GM12878 (cell line): ENCODE results near the gene STK32B. TPM values are rescaled to one million over a fixed set of nuclear protein-coding genes. Genes with fewer than 3 reads are reported as not detected.

ENCODE experiments used
- ATAC-seq: fragments of 200-7000 bp; cut with Tn5 transposase; 3 replicates; pipeline ENCODE4 v1.9.1; 2020; ENCODE audit warnings: mild to moderate bottlenecking, moderate library complexity
- BruUV-seq: library from RNA; stranded (reverse); fragments of 400-500 nt; replicated peaks from 2 replicates; lab custom pipeline; 2021; lab: Mats Ljungman, UMichigan
- CTCF ChIA-PET: fragments of 300-600 bp; sonication (Branson Sonifier 250); formaldehyde crosslinking; extraction: SDS; loops from one replicate; lab custom pipeline; 2021; ENCODE audit warnings: inconsistent platforms; lab: Yijun Ruan, JAX
- POLR2A ChIA-PET: fragments of 350-600 bp; formaldehyde crosslinking; extraction: SDS; loops from one replicate; lab custom pipeline; 2021; ENCODE audit warnings: inconsistent platforms; lab: Charles Lee
- RAD21 ChIA-PET: fragments of 300-600 bp; sonication (Branson Sonifier 250); formaldehyde crosslinking; loops from one replicate; lab custom pipeline; 2023; ENCODE audit warnings: antibody characterized with exemption; ENCODE audit not compliant: unreplicated experiment; lab: Charles Lee
- SMC1A ChIA-PET: fragments of 300-600 bp; sonication (Branson Sonifier 250); formaldehyde crosslinking; loops from one replicate; lab custom pipeline; 2023; ENCODE audit not compliant: unreplicated experiment, uncharacterized antibody; lab: Charles Lee
- DNase-seq: peaks from one replicate; pipeline ENCODE4 v3.0.0-alpha.2; 2011; ENCODE audit warnings: low read depth, low spot score
- FAIRE-seq: peaks from 3 replicates; lab custom pipeline; 2011; peaks lifted over from hg19 to GRCh38; lab: Jason Lieb, UNC
- H2AFZ ChIP-seq: 2 replicates; pipeline ENCODE4 v1.6.0; 2011; ENCODE audit warnings: low read depth, low read length, control low read depth; ENCODE audit not compliant: control insufficient read depth
- H3K27ac ChIP-seq: 2 replicates; pipeline ENCODE4 v1.5.1; 2011; ENCODE audit warnings: control low read depth; ENCODE audit not compliant: control insufficient read depth, insufficient read depth
- H3K27me3 ChIP-seq, 2 experiments: replicated peaks in 1 of 2; 2 replicates each; pipeline versions ENCODE4 v1.6.0 to v1.6.1; 2011; ENCODE audit warnings: low read length in 1 of 2; ENCODE audit not compliant: control insufficient read depth in 2 of 2, insufficient read depth in 2 of 2
- H3K36me3 ChIP-seq, 2 experiments: 2 replicates each; pipeline ENCODE4 v1.5.1; 2011; ENCODE audit warnings: low read length in 1 of 2; ENCODE audit not compliant: control insufficient read depth in 2 of 2, insufficient read depth in 2 of 2
- H3K4me1 ChIP-seq: 2 replicates; pipeline ENCODE4 v1.6.1; 2011; ENCODE audit warnings: mild to moderate bottlenecking, low read length, moderate library complexity, mixed read lengths; ENCODE audit not compliant: control insufficient read depth, insufficient read depth
- H3K4me2 ChIP-seq: 2 replicates; pipeline ENCODE4 v1.6.0; 2011; ENCODE audit warnings: control low read depth; ENCODE audit not compliant: control insufficient read depth, insufficient read depth
- H3K4me3 ChIP-seq: fragments of 200-600 bp; sonication (generic); 2 replicates; pipeline ENCODE4 v1.5.1; 2016
- H3K79me2 ChIP-seq: 2 replicates; pipeline ENCODE4 v1.6.0; 2011; ENCODE audit warnings: low read length; ENCODE audit not compliant: control insufficient read depth, insufficient read depth
- H3K9ac ChIP-seq: 2 replicates; pipeline ENCODE4 v1.8.0; 2011; ENCODE audit warnings: low read length, control low read depth, mixed read lengths; ENCODE audit not compliant: control insufficient read depth, insufficient read depth
- H3K9me3 ChIP-seq: replicated peaks from 3 replicates; pipeline ENCODE4 v1.5.1; 2011; ENCODE audit warnings: mild to moderate bottlenecking, low read length; ENCODE audit not compliant: control insufficient read depth, insufficient read depth
- H4K20me1 ChIP-seq: 2 replicates; pipeline ENCODE4 v1.6.0; 2011; ENCODE audit not compliant: control insufficient read depth, insufficient read depth
- BCL11A ChIP-seq: IDR thresholded peaks from 2 replicates; pipeline ENCODE4 v1.6.1; 2011; ENCODE audit warnings: low read depth, low read length
- BMI1 ChIP-seq: fragments of 450-650 bp; IDR thresholded peaks from 2 replicates; pipeline ENCODE4 v1.6.1; 2016; ENCODE audit warnings: mild to moderate bottlenecking, moderate library complexity, borderline replicate concordance
- CEBPB ChIP-seq, 2 experiments: fragments of 150-350 bp in 1 of 2; IDR thresholded peaks; 2 replicates each; pipeline ENCODE4 v1.6.1; 2012 to 2014; ENCODE audit warnings: low read depth in 2 of 2, low read length in 2 of 2, borderline replicate concordance in 1 of 2, inconsistent platforms in 1 of 2
- ETV6 ChIP-seq, 2 experiments: fragments of 450-650 bp in 1 of 2; IDR thresholded peaks in 1 of 2; conservative IDR thresholded peaks in 1 of 2; 2 replicates each; pipeline ENCODE4 v1.6.1; 2014; ENCODE audit warnings: antibody characterized with exemption in 1 of 2, borderline replicate concordance in 1 of 2, low read depth in 1 of 2, mild to moderate bottlenecking in 1 of 2, moderate library complexity in 1 of 2
- FOS ChIP-seq: IDR thresholded peaks from 3 replicates; pipeline ENCODE4 v1.6.1; 2011; ENCODE audit warnings: borderline replicate concordance; ENCODE audit not compliant: insufficient read length; ENCODE audit errors: extremely low read depth
- HCFC1 ChIP-seq: fragments of 150-350 bp; IDR thresholded peaks from 2 replicates; pipeline ENCODE4 v1.6.1; 2014; ENCODE audit warnings: low read length
- IKZF1 ChIP-seq: fragments of 450-650 bp; conservative IDR thresholded peaks from 2 replicates; pipeline ENCODE4 v1.6.1; 2017; ENCODE audit warnings: antibody characterized with exemption, mild to moderate bottlenecking
- IRF4 ChIP-seq: IDR thresholded peaks from 2 replicates; pipeline ENCODE4 v1.6.1; 2011; ENCODE audit warnings: low read depth, low read length
- NR2F1 ChIP-seq: fragments of 450-650 bp; conservative IDR thresholded peaks from 2 replicates; pipeline ENCODE4 v1.6.1; 2017; ENCODE audit warnings: mild to moderate bottlenecking
- POU2F2 ChIP-seq: IDR thresholded peaks from 3 replicates; pipeline ENCODE4 v1.6.1; 2011; ENCODE audit warnings: low read depth, mild to moderate bottlenecking, low read length, borderline replicate concordance
- STAT3 ChIP-seq: IDR thresholded peaks from 2 replicates; pipeline ENCODE4 v1.6.1; 2011; ENCODE audit warnings: low read depth, low read length, improper control_type of control experiment
- TCF12 ChIP-seq: IDR thresholded peaks from 2 replicates; pipeline ENCODE4 v1.6.1; 2011; ENCODE audit warnings: low read depth, mild to moderate bottlenecking, low read length
- TCF7 ChIP-seq: IDR thresholded peaks from 2 replicates; pipeline ENCODE4 v1.6.1; 2014; ENCODE audit warnings: antibody characterized with exemption, borderline replicate concordance
- WRNIP1 ChIP-seq: IDR thresholded peaks from 2 replicates; pipeline ENCODE4 v1.6.1; 2011; ENCODE audit warnings: low read depth, low read length, improper control_type of control experiment, borderline replicate concordance
- in situ Hi-C: fragments of 300-500 bp; cut with MboI; formaldehyde crosslinking; loops from 9 replicates; pipeline ENCODE4 v1.14.3; 2018; ENCODE audit warnings: mixed read lengths
- intact Hi-C: fragments of 100-400 bp; cut with micrococcal nuclease; formaldehyde crosslinking; loops from one replicate; pipeline ENCODE4 v1.14.2; 2022; ENCODE audit not compliant: unreplicated experiment
- polyA plus RNA-seq, 11 experiments: library from polyadenylated mRNA; depleted of rRNA in 4 of 11; unstranded in 6 of 11; stranded (reverse) in 5 of 11; fragments of >200 nt; fragmentation: Nextera tagmentation in 4 of 11; fragmentation: Illumina TruSeq in 1 of 11; extraction: Ambion mirVana in 4 of 11; extraction: Trizol in 1 of 11; gene quantifications; 1 replicate in 1 of 11; 2 replicates in 10 of 11; pipeline versions ENCODE4 v1.2.1 to v1.2.3, GENCODE V29; 2011 to 2016; ENCODE audit warnings: inconsistent platforms in 2 of 11, missing spikeins in 2 of 11, low read depth in 1 of 11
- total RNA-seq, 4 experiments: library from RNA; depleted of rRNA in 3 of 4; stranded (reverse); fragments of >200 nt in 3 of 4; fragmentation: Illumina TruSeq in 1 of 4; extraction: Trizol in 1 of 4; gene quantifications; 2 replicates each; pipeline versions ENCODE4 v1.2.1 to v1.2.3, GENCODE V29; 2013 to 2021
- TF ChIP-seq, protein P1 (sequence below): IDR thresholded peaks from 2 replicates; pipeline ENCODE4 v1.6.1; 2012; ENCODE audit warnings: low read depth, low read length, improper control_type of control experiment
- TF ChIP-seq, protein P2 (sequence below): fragments of 450-650 bp; IDR thresholded peaks from 2 replicates; pipeline ENCODE4 v1.6.1; 2017; ENCODE audit warnings: mild to moderate bottlenecking
- TF ChIP-seq, protein P3 (sequence below): IDR thresholded peaks from 2 replicates; pipeline ENCODE4 v1.6.1; 2012; ENCODE audit warnings: mild to moderate bottlenecking, low read depth, low read length

STK32B gene
- total and polyA plus RNA-seq, 10 of the 15 experiments (the other 5 are each of a cell fraction or from before 2014, with no cell fraction given) = 0.04 to 0.12 (median 0.08) TPM; not detected in 7

DNA sequence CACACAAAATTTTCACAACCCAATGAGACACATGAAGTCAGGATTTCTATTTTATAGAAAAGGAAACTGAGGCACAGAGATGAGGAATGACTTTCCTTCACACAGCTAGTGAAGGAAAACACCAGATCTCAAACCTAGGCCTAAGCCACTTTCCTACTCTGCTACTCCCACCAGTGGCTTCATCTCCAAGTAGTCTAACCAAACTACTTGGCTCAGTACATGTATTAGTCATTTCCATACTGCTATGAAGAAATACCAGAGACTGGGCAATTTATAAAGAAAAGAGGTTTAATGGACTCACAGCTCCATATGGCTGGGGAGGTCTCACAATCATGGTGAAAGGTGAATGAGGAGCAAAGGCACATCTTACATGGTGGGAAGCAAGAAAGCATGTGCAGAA is 460.5 kb downstream of the STK32B start:
- ChIA-PET POLR2A (no interaction called here), SMC1A (no interaction called here), RAD21 (no interaction called here), CTCF (no interaction called here)
- intact Hi-C loops (no loop called here), in situ Hi-C loops (no loop called here)
- TF ChIP-seq HCFC1 = no peak
- TF ChIP-seq, protein P1, sequence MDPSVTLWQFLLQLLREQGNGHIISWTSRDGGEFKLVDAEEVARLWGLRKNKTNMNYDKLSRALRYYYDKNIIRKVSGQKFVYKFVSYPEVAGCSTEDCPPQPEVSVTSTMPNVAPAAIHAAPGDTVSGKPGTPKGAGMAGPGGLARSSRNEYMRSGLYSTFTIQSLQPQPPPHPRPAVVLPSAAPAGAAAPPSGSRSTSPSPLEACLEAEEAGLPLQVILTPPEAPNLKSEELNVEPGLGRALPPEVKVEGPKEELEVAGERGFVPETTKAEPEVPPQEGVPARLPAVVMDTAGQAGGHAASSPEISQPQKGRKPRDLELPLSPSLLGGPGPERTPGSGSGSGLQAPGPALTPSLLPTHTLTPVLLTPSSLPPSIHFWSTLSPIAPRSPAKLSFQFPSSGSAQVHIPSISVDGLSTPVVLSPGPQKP = no peak
- no peak for TF ChIP-seq FOS
- TF ChIP-seq, protein P2, sequence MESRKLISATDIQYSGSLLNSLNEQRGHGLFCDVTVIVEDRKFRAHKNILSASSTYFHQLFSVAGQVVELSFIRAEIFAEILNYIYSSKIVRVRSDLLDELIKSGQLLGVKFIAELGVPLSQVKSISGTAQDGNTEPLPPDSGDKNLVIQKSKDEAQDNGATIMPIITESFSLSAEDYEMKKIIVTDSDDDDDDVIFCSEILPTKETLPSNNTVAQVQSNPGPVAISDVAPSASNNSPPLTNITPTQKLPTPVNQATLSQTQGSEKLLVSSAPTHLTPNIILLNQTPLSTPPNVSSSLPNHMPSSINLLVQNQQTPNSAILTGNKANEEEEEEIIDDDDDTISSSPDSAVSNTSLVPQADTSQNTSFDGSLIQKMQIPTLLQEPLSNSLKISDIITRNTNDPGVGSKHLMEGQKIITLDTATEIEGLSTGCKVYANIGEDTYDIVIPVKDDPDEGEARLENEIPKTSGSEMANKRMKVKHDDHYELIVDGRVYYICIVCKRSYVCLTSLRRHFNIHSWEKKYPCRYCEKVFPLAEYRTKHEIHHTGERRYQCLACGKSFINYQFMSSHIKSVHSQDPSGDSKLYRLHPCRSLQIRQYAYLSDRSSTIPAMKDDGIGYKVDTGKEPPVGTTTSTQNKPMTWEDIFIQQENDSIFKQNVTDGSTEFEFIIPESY = no peak
- TF ChIP-seq IRF4 = no peak
- TF ChIP-seq TCF7 = no peak
- no peak for TF ChIP-seq IKZF1
- no peak for TF ChIP-seq ETV6 (conservative IDR thresholded peaks at IDR 0.05 in 1 of 2, IDR thresholded peaks at IDR 0.05 in 1 of 2; ENCODE audit: borderline replicate concordance in 1 of 2, low read depth in 1 of 2)
- TF ChIP-seq STAT3 = no peak
- TF ChIP-seq WRNIP1 = no peak
- no peak for TF ChIP-seq POU2F2
- TF ChIP-seq BMI1 = no peak
- TF ChIP-seq BCL11A = no peak
- TF ChIP-seq TCF12 = no peak
- TF ChIP-seq, protein P3, sequence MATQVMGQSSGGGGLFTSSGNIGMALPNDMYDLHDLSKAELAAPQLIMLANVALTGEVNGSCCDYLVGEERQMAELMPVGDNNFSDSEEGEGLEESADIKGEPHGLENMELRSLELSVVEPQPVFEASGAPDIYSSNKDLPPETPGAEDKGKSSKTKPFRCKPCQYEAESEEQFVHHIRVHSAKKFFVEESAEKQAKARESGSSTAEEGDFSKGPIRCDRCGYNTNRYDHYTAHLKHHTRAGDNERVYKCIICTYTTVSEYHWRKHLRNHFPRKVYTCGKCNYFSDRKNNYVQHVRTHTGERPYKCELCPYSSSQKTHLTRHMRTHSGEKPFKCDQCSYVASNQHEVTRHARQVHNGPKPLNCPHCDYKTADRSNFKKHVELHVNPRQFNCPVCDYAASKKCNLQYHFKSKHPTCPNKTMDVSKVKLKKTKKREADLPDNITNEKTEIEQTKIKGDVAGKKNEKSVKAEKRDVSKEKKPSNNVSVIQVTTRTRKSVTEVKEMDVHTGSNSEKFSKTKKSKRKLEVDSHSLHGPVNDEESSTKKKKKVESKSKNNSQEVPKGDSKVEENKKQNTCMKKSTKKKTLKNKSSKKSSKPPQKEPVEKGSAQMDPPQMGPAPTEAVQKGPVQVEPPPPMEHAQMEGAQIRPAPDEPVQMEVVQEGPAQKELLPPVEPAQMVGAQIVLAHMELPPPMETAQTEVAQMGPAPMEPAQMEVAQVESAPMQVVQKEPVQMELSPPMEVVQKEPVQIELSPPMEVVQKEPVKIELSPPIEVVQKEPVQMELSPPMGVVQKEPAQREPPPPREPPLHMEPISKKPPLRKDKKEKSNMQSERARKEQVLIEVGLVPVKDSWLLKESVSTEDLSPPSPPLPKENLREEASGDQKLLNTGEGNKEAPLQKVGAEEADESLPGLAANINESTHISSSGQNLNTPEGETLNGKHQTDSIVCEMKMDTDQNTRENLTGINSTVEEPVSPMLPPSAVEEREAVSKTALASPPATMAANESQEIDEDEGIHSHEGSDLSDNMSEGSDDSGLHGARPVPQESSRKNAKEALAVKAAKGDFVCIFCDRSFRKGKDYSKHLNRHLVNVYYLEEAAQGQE = no peak
- no peak for TF ChIP-seq NR2F1
- TF ChIP-seq CEBPB (IDR thresholded peaks at IDR 0.05; ENCODE audit: borderline replicate concordance in 1 of 2, low read depth in 2 of 2, low read length in 2 of 2) = no peak
- Histone ChIP-seq H2AFZ (no peak overlapping the region), H3K4me1 (no peaks in the 10 kb centered on the region), H3K36me3 (no peaks in the 10 kb centered on the region), H3K27ac (no peak overlapping the region), H3K27me3 (no peaks in the 10 kb centered on the region), H4K20me1 (no peaks in the 10 kb centered on the region), H3K4me3 (no peak overlapping the region), H3K79me2 (no peaks in the 10 kb centered on the region), H3K9me3 (no peaks in the 10 kb centered on the region), H3K9ac (no peak overlapping the region), H3K4me2 (no peak overlapping the region)
- DNase-seq (no peak), ATAC-seq (no peak), FAIRE-seq (no peak)
- BruUV-seq = no TSS peak
